Hepatocyte (in vitro differentiated cells): ENCODE results near the gene TP53I3. TPM values are rescaled to one million over a fixed set of nuclear protein-coding genes. Genes with fewer than 3 reads are reported as not detected.
"Not testable (repeated sequence)": the region's sequence is repeated elsewhere in the genome, so short reads cannot be mapped to it uniquely, and the experiment has no call there.

ENCODE experiments used
- DNase-seq: peaks from one replicate; pipeline ENCODE4 v3.0.0-alpha.2; 2016; ENCODE audit warnings: low spot score
- H2AFZ ChIP-seq: fragments of 200-600 bp; sonication (generic); 2 replicates; pipeline ENCODE4 v1.6.0; 2016; ENCODE audit warnings: antibody characterized with exemption, mild to moderate bottlenecking
- H3K27ac ChIP-seq: fragments of 200-600 bp; sonication (generic); 2 replicates; pipeline ENCODE4 v1.5.1; 2016; ENCODE audit warnings: mild to moderate bottlenecking
- H3K27me3 ChIP-seq: fragments of 200-600 bp; sonication (generic); 2 replicates; pipeline ENCODE4 v1.6.1; 2016
- H3K36me3 ChIP-seq: fragments of 200-600 bp; sonication (generic); replicated peaks from 2 replicates; pipeline ENCODE4 v1.5.1; 2016; ENCODE audit warnings: low read depth; ENCODE audit not compliant: insufficient read depth
- H3K4me1 ChIP-seq: fragments of 200-600 bp; sonication (generic); 2 replicates; pipeline ENCODE4 v1.5.1; 2016; ENCODE audit warnings: mild to moderate bottlenecking, moderate library complexity; ENCODE audit not compliant: insufficient read depth
- H3K4me2 ChIP-seq: fragments of 200-600 bp; sonication (generic); 2 replicates; pipeline ENCODE4 v1.6.0; 2016
- H3K4me3 ChIP-seq: fragments of 200-600 bp; sonication (generic); 2 replicates; pipeline ENCODE4 v1.5.1; 2016; ENCODE audit warnings: mild to moderate bottlenecking
- H3K79me2 ChIP-seq: fragments of 200-600 bp; sonication (generic); 2 replicates; pipeline ENCODE4 v1.6.0; 2017; ENCODE audit warnings: mild to moderate bottlenecking
- H3K9me2 ChIP-seq: fragments of 200-600 bp; sonication (generic); replicated peaks from 2 replicates; pipeline ENCODE4 v1.6.0; 2017; ENCODE audit warnings: mild to moderate bottlenecking; ENCODE audit not compliant: insufficient read depth
- H3K9me3 ChIP-seq: fragments of 200-600 bp; sonication (generic); 2 replicates; pipeline ENCODE4 v1.5.1; 2016; ENCODE audit warnings: low read depth, mild to moderate bottlenecking
- H4K20me1 ChIP-seq: fragments of 200-600 bp; sonication (generic); 2 replicates; pipeline ENCODE4 v1.6.0; 2016; ENCODE audit warnings: mild to moderate bottlenecking; ENCODE audit not compliant: insufficient read depth, poor library complexity, severe bottlenecking
- CTCF ChIP-seq: fragments of 200-600 bp; sonication (generic); IDR thresholded peaks from 2 replicates; pipeline ENCODE4 v1.5.1; 2016; ENCODE audit warnings: antibody characterized with exemption, mild to moderate bottlenecking; ENCODE audit not compliant: poor library complexity
- EZH2 ChIP-seq: fragments of 200-600 bp; sonication (generic); IDR thresholded peaks from 2 replicates; pipeline ENCODE4 v1.6.1; 2016; ENCODE audit warnings: antibody characterized with exemption, mild to moderate bottlenecking, borderline replicate concordance
- EZH2phosphoT487 ChIP-seq: fragments of 200-600 bp; sonication (generic); IDR thresholded peaks from one replicate; pipeline ENCODE4 v1.6.1; 2018; ENCODE audit warnings: antibody characterized with exemption, mild to moderate bottlenecking, low read depth, moderate library complexity; ENCODE audit not compliant: unreplicated experiment, severe bottlenecking
- WGBS: methylation state at CpG from one replicate; pipeline ENCODE4 v1.1.6; 2016; ENCODE audit warnings: low lambda C conversion rate; ENCODE audit errors: missing lambda C conversion rate; 5-methylcytosine and 5-hydroxymethylcytosine counted together
- polyA plus RNA-seq: library from polyadenylated mRNA; unstranded; fragments of >200 nt; fragmentation: Nextera tagmentation; extraction: Ambion mirVana; gene quantifications from 2 replicates; pipeline ENCODE4 v1.2.1, GENCODE V29; 2016
- total RNA-seq: library from RNA; depleted of rRNA; stranded (reverse); fragments of >200 nt; gene quantifications from 2 replicates; pipeline ENCODE4 v1.2.3, GENCODE V29; 2014

Gene TP53I3
- total and polyA plus RNA-seq, 2 experiments from 2014 or later: 31.9 to 56.2 TPM

GRCh38 chr2:24045511-24046508, 38.8 kb downstream of the TP53I3 start:
- Histone ChIP-seq H3K36me3 (no peaks in the 10 kb centered on the region), H3K27me3 (no peaks in the 10 kb centered on the region), H3K4me1 (peaks cover 10% of the 10 kb centered on the region), H3K4me2 (peak overlapping the region; percentile 76), H4K20me1 (no peaks in the 10 kb centered on the region), H2AFZ (no peak overlapping the region), H3K27ac (no peak overlapping the region), H3K9me2 (no peaks in the 10 kb centered on the region), H3K9me3 (no peaks in the 10 kb centered on the region), H3K79me2 (peaks cover 9% of the 10 kb centered on the region), H3K4me3 (peak overlapping the region; percentile 45)
- TF ChIP-seq CTCF (no peak), EZH2phosphoT487 (no peak), EZH2 (no peak)
- 84% methylated on average over 11 of the region's 11 CpGs for WGBS
- no peak for DNase-seq

DNA sequence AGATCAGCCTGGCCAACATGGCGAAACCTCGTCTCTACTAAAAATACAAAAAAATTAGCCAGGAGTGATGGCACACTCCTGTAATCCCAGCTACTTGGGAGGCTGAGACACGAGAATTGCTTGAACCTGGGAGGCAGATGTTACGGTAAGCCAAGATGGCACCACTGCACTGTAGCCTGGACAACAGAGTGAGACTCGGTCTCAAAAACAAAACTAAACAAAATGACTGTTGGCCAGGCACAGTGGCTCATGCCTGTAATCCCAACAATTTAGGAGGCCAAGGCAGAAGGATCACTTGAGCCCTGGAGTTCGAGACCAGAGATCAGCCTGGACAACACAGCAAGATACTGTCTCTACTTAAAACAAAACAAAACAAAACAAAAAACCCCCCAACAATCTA, 41.5 kb downstream of the TP53I3 start:
- H3K27me3 ChIP-seq, DNase-seq, H3K79me2 ChIP-seq, H3K4me2 ChIP-seq, H4K20me1 ChIP-seq, H2AFZ ChIP-seq, H3K4me3 ChIP-seq, H3K36me3 ChIP-seq, H3K9me2 ChIP-seq, H3K9me3 ChIP-seq, H3K27ac ChIP-seq, H3K4me1 ChIP-seq: not testable (repeated sequence)
- WGBS: 97% methylated on average over 6 of the region's 6 CpGs

- Histone ChIP-seq H3K79me2 (peaks cover 5% of the 10 kb centered on the region), H3K4me2 (no peak overlapping the region), H3K9me2 (no peaks in the 10 kb centered on the region), H3K9me3 (no peaks in the 10 kb centered on the region), H3K4me1 (no peaks in the 10 kb centered on the region), H3K36me3 (no peaks in the 10 kb centered on the region), H2AFZ (no peak overlapping the region), H3K27me3 (no peaks in the 10 kb centered on the region), H3K27ac (no peak overlapping the region), H4K20me1 (no peaks in the 10 kb centered on the region), H3K4me3 (no peak overlapping the region)
- DNase-seq: no peak
- WGBS: 97% methylated on average over 4 of the region's 4 CpGs
- TF ChIP-seq EZH2phosphoT487 (no peak), EZH2 (no peak), CTCF (no peak)
These were observed 44.1 kb downstream of the TP53I3 start for GRCh38 chr2:24040511-24040910.

- no peaks in the 10 kb centered on the region for H3K9me3 ChIP-seq
- H3K27ac ChIP-seq: no peak overlapping the region
- WGBS: 97% methylated on average over 9 of the region's 9 CpGs
- H2AFZ ChIP-seq: no peak overlapping the region
- no peak for DNase-seq
- H3K4me1 ChIP-seq: no peaks in the 10 kb centered on the region
- H4K20me1 ChIP-seq: no peaks in the 10 kb centered on the region
- TF ChIP-seq EZH2phosphoT487: no peak
- no peak for TF ChIP-seq CTCF
- TF ChIP-seq EZH2: no peak
- no peaks in the 10 kb centered on the region for H3K27me3 ChIP-seq
- no peak overlapping the region for H3K4me3 ChIP-seq
- H3K79me2 ChIP-seq: peaks cover 14% of the 10 kb centered on the region
- H3K9me2 ChIP-seq: no peaks in the 10 kb centered on the region
- H3K36me3 ChIP-seq: no peaks in the 10 kb centered on the region
- H3K4me2 ChIP-seq: no peak overlapping the region
These were observed 45.7 kb downstream of the TP53I3 start for GRCh38 chr2:24038786-24039499.
